Measurements from ENCODE around the gene LRRN4CL.

Gene LRRN4CL

GRCh38 chr11:62645946-62646824 lies 43.1 kb downstream of the LRRN4CL start, which contains the start of gene GANAB:
TSS of gene GANAB (minus strand) at chr11:62646613. CDS start at chr11:62646599, 14 bp downstream.
- peak; percentile 99 for DNase-seq

- DNase-seq = peak; percentile 68
These were observed 43.7 kb downstream of the LRRN4CL start for GRCh38 chr11:62645671-62645945.

- DNase-seq = no peak
These were observed 45.1 kb downstream of the LRRN4CL start for GRCh38 chr11:62644220-62644619.

All from activated CD8-positive, alpha-beta memory T cell treated with anti-CD3 and anti-CD28 coated beads for 24 hours (primary cell).